Ovary (tissue), 9 donors: ENCODE measurements around the gene SLC22A13. TPM values are rescaled to one million over a fixed set of nuclear protein-coding genes. Genes with fewer than 3 reads are reported as not detected.

Experiments used
- DNase-seq, 5 donors: peaks; one replicate each; pipeline ENCODE4 v3.0.0-alpha.2; 2019 to 2020
- H3K27ac ChIP-seq, 2 donors: fragments of 200-600 bp; one replicate each; pipeline versions ENCODE4 v1.5.1 to v1.8.0; 2019 to 2022
- H3K27me3 ChIP-seq: fragments of 200-600 bp; one replicate; pipeline ENCODE4 v1.8.0; 2022
- H3K36me3 ChIP-seq: fragments of 200-600 bp; sonication (generic); one replicate; pipeline ENCODE4 v1.5.1; 2019
- H3K4me1 ChIP-seq: one replicate; pipeline ENCODE4 v1.8.1; 2013; ENCODE audit warnings: mild to moderate bottlenecking, moderate library complexity; ENCODE audit not compliant: insufficient read depth
- H3K4me3 ChIP-seq: fragments of 200-600 bp; sonication (generic); one replicate; pipeline ENCODE4 v1.5.1; 2017
- H3K9me3 ChIP-seq, 2 donors: fragments of 200-600 bp in 1 of 2; sonication (generic) in 1 of 2; one replicate each; pipeline versions ENCODE4 v1.5.1 to v1.8.1; 2013 to 2019; ENCODE audit warnings: mild to moderate bottlenecking in 1 of 2, moderate library complexity in 1 of 2
- EP300 ChIP-seq: sonication (generic); formaldehyde crosslinking; IDR thresholded peaks from one replicate; pipeline ENCODE4 v1.6.1; 2017; ENCODE audit warnings: antibody characterized with exemption
- POLR2A ChIP-seq: fragments of 450-650 bp; IDR thresholded peaks from one replicate; pipeline ENCODE4 v1.6.1; 2017; ENCODE audit warnings: antibody characterized with exemption, mild to moderate bottlenecking, moderate library complexity
- WGBS, 3 donors: extraction: QIAGEN DNeasy Blood & Tissue Kit in 1 of 3; methylation state at CpG; one replicate each; pipeline versions ENCODE4 v1.1.5 to v1.1.7; 2013 to 2017; 5-methylcytosine and 5-hydroxymethylcytosine counted together
- intact Hi-C, 4 donors: fragments of 100-400 bp; cut with DNase I; formaldehyde crosslinking; loops; one replicate each; pipeline versions ENCODE4 v1.11.0 to v1.15.1; 2022 to 2023
- polyA plus RNA-seq, 2 donors: library from polyadenylated mRNA; stranded (reverse); fragments of 200-250 nt in 1 of 2; fragments of 350-450 nt in 1 of 2; fragmentation: Illumina TruSeq in 1 of 2; extraction: RNeasy Lipid Tissue Mini Kit (QIAGEN cat#74804) in 1 of 2; gene quantifications; one replicate each; pipeline ENCODE4 v1.2.3, GENCODE V29; 2013 to 2014
- total RNA-seq, 7 donors: library from RNA; depleted of rRNA in 2 of 7; stranded (reverse); fragments of >200 nt in 2 of 7; fragmentation: NEBNext Ultra II Directional in 3 of 7; extraction: Animal tissue kit (Norgen Biotek cat#: 25700) in 3 of 7; gene quantifications; one replicate each; pipeline versions ENCODE4 v1.1.0 to v1.2.4, GENCODE V29; 2016 to 2023
- TF ChIP-seq, protein P1 (sequence below), 3 donors: fragments of 450-650 bp in 2 of 3; fragments of 200-600 bp in 1 of 3; IDR thresholded peaks; one replicate each; pipeline versions ENCODE4 v1.5.1 to v1.8.0; 2016 to 2022; ENCODE audit warnings: antibody characterized with exemption in 3 of 3, mild to moderate bottlenecking in 1 of 3
- donor health status: DM: no; HTN: no; CAD: no; lungs with moderate emphysema.
- donor health status: DM: no; HTN: no; CAD: no.
- donor health status: Bipolar disorder and iron deficiency.
- donor health status: DM: yes; HTN: yes; CAD: no.
- donor health status: DM: no; HTN: no; CAD: no.
- donor health status: DM: yes; HTN: yes; CAD: no.

SLC22A13 gene
- total and polyA plus RNA-seq, 9 donors = 0.12 to 0.46 (median 0.18) TPM; not detected in 4

DNA sequence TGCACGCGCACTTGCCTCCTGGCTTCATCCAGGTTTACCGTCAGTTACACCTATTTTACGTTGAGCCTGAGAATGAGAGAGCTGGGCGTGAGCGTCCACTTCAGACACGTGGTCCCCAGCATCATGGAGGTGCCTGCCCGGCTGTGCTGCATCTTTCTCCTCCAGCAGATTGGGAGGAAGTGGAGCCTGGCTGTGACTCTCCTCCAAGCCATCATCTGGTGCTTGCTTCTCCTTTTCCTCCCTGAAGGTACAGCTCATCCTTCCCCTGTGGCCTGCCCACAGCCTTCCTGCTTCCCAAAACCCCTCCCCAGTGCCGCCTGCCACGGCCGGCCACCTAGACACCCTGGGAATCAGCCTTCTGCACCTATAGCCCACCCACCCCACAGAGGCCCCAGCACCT lies 48.1 kb downstream of the SLC22A13 start:
- TF ChIP-seq EP300 = no peak
- TF ChIP-seq POLR2A = no peak
- TF ChIP-seq, protein P1, sequence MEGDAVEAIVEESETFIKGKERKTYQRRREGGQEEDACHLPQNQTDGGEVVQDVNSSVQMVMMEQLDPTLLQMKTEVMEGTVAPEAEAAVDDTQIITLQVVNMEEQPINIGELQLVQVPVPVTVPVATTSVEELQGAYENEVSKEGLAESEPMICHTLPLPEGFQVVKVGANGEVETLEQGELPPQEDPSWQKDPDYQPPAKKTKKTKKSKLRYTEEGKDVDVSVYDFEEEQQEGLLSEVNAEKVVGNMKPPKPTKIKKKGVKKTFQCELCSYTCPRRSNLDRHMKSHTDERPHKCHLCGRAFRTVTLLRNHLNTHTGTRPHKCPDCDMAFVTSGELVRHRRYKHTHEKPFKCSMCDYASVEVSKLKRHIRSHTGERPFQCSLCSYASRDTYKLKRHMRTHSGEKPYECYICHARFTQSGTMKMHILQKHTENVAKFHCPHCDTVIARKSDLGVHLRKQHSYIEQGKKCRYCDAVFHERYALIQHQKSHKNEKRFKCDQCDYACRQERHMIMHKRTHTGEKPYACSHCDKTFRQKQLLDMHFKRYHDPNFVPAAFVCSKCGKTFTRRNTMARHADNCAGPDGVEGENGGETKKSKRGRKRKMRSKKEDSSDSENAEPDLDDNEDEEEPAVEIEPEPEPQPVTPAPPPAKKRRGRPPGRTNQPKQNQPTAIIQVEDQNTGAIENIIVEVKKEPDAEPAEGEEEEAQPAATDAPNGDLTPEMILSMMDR (IDR thresholded peaks at IDR 0.05) = no peak
- H3K9me3 ChIP-seq = no peaks in the 10 kb centered on the region
- intact Hi-C loops = no loop called here
- no peaks in the 10 kb centered on the region for H3K36me3 ChIP-seq
- WGBS, 3 donors = 78 to 87% (median 78%) methylated on average over 11 of the region's 11 CpGs
- H3K27ac ChIP-seq = no peak overlapping the region
- no peak for DNase-seq
- no peak overlapping the region for H3K4me3 ChIP-seq
- no peaks in the 10 kb centered on the region for H3K4me1 ChIP-seq
- no peaks in the 10 kb centered on the region for H3K27me3 ChIP-seq

- Histone ChIP-seq H3K27ac (no peak overlapping the region), H3K9me3 (no peaks in the 10 kb centered on the region), H3K36me3 (no peaks in the 10 kb centered on the region), H3K4me1 (no peaks in the 10 kb centered on the region), H3K4me3 (no peak overlapping the region), H3K27me3 (no peaks in the 10 kb centered on the region)
- intact Hi-C loops = no loop called here
- 36 to 39% (median 36%) methylated on average over 4 of the region's 4 CpGs for WGBS, 3 donors
- no peak for TF ChIP-seq POLR2A
- TF ChIP-seq EP300 = no peak
- TF ChIP-seq, protein P1 (IDR thresholded peaks at IDR 0.05) = no peak
- no peak for DNase-seq
Measured at GRCh38 chr3:38314112-38314763, 48.6 kb downstream of the SLC22A13 start.

GRCh38 chr3:38314764-38315487 lies 49.3 kb downstream of the SLC22A13 start:
- Histone ChIP-seq H3K27ac (no peak overlapping the region), H3K4me1 (no peaks in the 10 kb centered on the region), H3K4me3 (no peak overlapping the region), H3K9me3 (no peaks in the 10 kb centered on the region), H3K27me3 (no peaks in the 10 kb centered on the region), H3K36me3 (no peaks in the 10 kb centered on the region)
- intact Hi-C loops = no loop called here
- WGBS, 3 donors = 64 to 73% (median 66%) methylated on average over 5 of the region's 5 CpGs
- TF ChIP-seq EP300 (no peak), POLR2A (no peak)
- TF ChIP-seq, protein P1 (IDR thresholded peaks at IDR 0.05) = no peak
- DNase-seq = no peak

- Histone ChIP-seq H3K4me1 (no peaks in the 10 kb centered on the region), H3K27ac (no peak overlapping the region), H3K9me3 (no peaks in the 10 kb centered on the region), H3K4me3 (no peak overlapping the region), H3K27me3 (no peaks in the 10 kb centered on the region), H3K36me3 (no peaks in the 10 kb centered on the region)
- intact Hi-C loops = no loop called here
- TF ChIP-seq EP300 (no peak), POLR2A (no peak)
- TF ChIP-seq, protein P1 (IDR thresholded peaks at IDR 0.05) = no peak
- WGBS, 3 donors = 82 to 87% (median 83%) methylated on average over 10 of the region's 10 CpGs
- DNase-seq = no peak
Measured at GRCh38 chr3:38315488-38316230, 50.0 kb downstream of the SLC22A13 start.
